Measurements from ENCODE around the gene KDELR3.

Gene KDELR3

GRCh38 chr22:38467904-38468442 is at the start of gene KDELR3:
Gene KDELR3 (plus strand): TSS chr22:38468096. CDS start chr22:38468234, 138 bp downstream.
- DNase-seq, result peak; percentile 78 to 93 (median 90)

- no peak for DNase-seq
Measured at GRCh38 chr22:38418589-38418988, 49.3 kb upstream of the KDELR3 start.

GRCh38 chr22:38419121-38419857 is 48.6 kb upstream of the KDELR3 start:
- no peak for DNase-seq

GRCh38 chr22:38419858-38420160 is 48.1 kb upstream of the KDELR3 start:
- DNase-seq, result no peak

GRCh38 chr22:38420734-38421133 is 47.2 kb upstream of the KDELR3 start:
- no peak for DNase-seq

- no peak for DNase-seq
Measured at GRCh38 chr22:38422611-38423511, 45.0 kb upstream of the KDELR3 start.

- no peak for DNase-seq
Measured at GRCh38 chr22:38423512-38424503, 44.1 kb upstream of the KDELR3 start.

- DNase-seq, result no peak
Measured at GRCh38 chr22:38424525-38425080, 43.3 kb upstream of the KDELR3 start.

- DNase-seq, result no peak
Measured at GRCh38 chr22:38426628-38427027, 41.3 kb upstream of the KDELR3 start.

- DNase-seq, result no peak
Measured at GRCh38 chr22:38427465-38427864, 40.4 kb upstream of the KDELR3 start.

GRCh38 chr22:38427940-38428339 is 40.0 kb upstream of the KDELR3 start:
- DNase-seq, result no peak

- DNase-seq, result no peak
Measured at GRCh38 chr22:38428714-38429113, 39.2 kb upstream of the KDELR3 start.

- DNase-seq, result no peak
Measured at GRCh38 chr22:38429499-38430068, 38.3 kb upstream of the KDELR3 start.

- no peak for DNase-seq
Measured at GRCh38 chr22:38431266-38432010, 36.5 kb upstream of the KDELR3 start.

GRCh38 chr22:38432264-38432663 is 35.6 kb upstream of the KDELR3 start:
- DNase-seq, result no peak

GRCh38 chr22:38433871-38434270 is 34.0 kb upstream of the KDELR3 start:
- no peak for DNase-seq

GRCh38 chr22:38435010-38435409 is 32.9 kb upstream of the KDELR3 start:
- DNase-seq, result no peak

- no peak for DNase-seq
Measured at GRCh38 chr22:38435965-38436364, 31.9 kb upstream of the KDELR3 start.

GRCh38 chr22:38436629-38437395 is 31.1 kb upstream of the KDELR3 start:
- DNase-seq, result no peak

GRCh38 chr22:38437416-38437815 is 30.5 kb upstream of the KDELR3 start:
- no peak for DNase-seq

All from suppressor macrophage treated with lipopolysaccharide for 1 hour (primary cell).